ENCODE data around the gene ELL3.
A peak's percentile ranks its signal among the peaks of the same experiment; 100 is the strongest.
"Not testable (repeated sequence)": the region's sequence is repeated elsewhere in the genome, so short reads cannot be mapped to it uniquely, and the experiment has no call there.

The ELL3 gene, protein sequence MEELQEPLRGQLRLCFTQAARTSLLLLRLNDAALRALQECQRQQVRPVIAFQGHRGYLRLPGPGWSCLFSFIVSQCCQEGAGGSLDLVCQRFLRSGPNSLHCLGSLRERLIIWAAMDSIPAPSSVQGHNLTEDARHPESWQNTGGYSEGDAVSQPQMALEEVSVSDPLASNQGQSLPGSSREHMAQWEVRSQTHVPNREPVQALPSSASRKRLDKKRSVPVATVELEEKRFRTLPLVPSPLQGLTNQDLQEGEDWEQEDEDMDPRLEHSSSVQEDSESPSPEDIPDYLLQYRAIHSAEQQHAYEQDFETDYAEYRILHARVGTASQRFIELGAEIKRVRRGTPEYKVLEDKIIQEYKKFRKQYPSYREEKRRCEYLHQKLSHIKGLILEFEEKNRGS

DNA sequence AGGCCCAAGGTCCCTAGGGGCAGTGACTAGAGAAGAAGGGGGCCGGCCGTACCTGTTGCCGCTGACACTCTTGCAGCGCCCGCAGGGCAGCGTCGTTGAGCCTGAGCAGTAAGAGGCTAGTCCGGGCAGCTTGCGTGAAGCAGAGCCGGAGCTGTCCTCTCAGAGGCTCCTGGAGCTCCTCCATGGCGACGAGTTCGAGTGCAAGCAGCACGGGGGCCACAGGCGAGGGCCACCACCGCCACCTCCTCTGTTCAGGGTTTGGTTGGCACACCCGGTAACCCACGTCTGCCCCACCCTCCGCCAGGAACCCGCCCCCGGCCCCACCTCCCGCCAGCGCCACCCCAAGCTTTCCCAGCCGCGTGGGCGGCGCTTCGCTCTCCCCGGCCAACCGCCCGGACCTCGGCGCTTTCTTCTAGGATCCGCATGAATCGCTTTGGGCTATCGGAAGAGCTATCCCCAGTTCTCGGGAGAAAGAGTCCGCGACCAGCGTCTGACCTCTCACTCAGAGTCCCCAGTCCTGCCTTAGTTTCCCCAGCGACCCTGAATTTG lies at the start of gene ELL3:
Gene ELL3 (minus strand): TSS at position 249 of the 549 bp plus-strand sequence. CDS start 65 bp downstream, at position 184.
- DNase-seq, result peak; percentile 33

DNA sequence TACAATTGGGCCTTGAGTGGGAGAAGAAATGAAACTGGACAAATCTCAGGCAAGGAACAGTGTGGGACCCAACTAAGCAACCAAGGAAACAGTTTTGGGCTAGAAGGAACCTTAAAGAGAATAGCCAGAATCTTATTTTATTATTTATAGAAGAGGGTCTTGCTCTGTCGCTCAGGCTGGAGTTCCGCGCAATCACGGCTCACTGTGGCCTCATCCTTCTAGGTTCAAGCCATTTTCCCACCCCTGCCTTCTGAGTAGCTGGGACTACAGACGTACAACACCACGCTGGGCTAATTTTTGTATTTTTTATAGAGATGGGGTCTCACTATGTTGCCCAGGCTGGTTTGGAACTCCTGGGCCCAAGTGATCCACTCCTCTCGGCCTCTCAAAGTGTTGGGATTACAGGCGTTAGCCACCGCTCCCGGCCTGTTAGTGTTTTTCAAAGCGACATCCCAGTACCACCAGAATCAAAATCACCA lies 49.3 kb upstream of the ELL3 start:
- DNase-seq, result no peak

DNA sequence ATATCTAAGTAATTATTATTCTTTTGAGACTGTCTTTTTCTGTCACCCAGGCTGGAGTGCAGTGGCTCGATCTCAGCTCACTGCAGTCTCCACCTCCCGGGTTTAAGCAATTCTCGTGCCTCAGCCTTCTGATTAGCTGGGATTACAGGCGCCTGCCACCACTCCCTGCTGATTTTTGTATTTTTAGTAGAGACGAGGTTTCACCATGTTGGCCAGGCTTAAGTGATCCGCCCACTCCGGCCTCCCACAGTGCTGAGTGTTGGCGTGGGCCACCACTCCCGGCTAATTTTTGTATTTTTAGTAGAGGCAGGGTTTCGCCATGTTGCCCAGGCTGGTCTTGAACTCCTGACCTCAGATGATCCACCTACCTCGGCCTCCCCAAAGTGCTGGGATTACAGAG lies 48.5 kb upstream of the ELL3 start:
- not testable (repeated sequence) for DNase-seq

DNA sequence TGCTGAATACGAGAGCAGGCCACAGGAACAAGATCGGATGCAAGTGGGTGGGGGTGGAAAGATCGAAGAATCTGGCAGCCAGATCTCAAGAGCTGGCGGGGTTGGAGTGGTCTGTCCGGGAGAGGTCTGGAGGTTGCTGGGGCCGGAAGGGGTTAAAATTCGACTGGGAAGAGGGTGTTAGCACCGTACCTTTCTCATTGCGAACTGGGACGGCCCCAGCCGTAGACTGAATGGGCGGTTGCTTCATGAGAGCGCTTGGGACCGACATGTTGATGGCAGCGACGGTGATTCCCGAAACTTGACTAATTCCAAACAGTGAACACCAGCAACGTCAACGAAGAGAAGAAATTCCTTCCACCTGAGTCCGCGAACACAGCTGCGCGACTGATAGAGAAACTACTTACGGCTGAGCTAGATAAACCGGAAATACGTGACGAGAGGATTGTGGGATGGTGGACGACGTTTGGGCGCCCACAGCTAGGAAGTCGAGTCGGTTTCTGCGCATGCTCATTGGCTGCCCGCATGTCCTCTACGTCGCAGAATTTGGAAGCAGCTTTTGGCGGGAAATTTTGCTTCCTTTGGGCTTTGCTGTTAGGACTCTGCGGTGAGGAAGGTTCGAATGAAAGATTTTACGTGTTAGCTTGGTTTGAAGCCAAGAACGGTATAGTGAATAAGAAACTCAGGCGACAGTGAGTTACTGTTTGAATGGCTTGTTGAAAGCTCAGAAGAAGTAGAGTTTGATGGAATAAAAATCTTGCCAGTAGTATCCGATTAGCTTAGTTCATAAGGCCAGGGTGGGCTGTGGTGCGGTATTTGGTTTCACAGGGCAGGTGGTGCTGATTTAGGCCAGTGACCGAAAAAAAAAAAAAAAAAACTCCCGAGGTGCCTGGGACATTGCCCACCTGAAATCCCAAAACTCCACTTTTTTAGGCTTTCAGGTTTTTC lies 47.8 kb upstream of the ELL3 start, which contains the start of gene MFAP1:
Gene MFAP1 (minus strand): TSS at position 389 of the 945 bp plus-strand sequence. CDS start 121 bp downstream, at position 268.
- peak; percentile 71 for DNase-seq

DNA sequence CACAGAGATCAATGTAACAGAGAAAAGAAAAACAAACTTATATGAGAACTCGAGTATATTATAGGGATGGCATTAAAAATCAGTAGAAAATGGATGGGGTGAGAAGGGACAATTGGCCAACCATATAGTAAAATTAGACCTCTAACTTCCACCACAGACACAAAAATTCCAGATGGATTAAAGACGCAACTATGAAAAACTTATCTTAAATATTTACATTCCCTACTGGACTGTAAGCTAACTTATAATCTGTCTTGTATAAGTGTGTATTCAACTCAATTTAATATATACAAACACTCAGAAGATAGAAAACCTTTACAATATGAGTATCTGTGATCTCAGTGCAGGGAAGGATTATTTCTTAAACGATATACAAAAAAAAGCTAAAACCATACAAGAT lies 44.7 kb upstream of the ELL3 start:
- DNase-seq, result no peak

DNA sequence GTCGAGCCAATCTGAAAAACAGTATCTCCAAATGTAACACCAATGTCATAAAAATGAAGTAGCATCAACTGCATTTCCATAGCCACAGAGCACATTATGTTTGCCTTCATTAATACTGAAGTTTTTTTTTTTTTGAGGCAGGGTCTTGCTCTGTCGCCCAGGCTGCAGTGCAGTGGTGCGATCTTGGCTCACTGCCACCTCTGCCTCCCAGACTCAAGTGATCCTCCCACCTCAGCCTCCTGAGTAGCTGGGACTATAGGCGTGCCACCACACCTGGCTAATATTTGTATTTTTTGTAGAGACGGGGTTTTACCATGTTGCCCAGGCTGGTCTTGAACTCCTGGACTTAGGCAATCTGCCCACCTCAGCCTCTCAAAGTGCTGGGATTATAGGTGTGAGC lies 38.3 kb upstream of the ELL3 start:
- not testable (repeated sequence) for DNase-seq

DNA sequence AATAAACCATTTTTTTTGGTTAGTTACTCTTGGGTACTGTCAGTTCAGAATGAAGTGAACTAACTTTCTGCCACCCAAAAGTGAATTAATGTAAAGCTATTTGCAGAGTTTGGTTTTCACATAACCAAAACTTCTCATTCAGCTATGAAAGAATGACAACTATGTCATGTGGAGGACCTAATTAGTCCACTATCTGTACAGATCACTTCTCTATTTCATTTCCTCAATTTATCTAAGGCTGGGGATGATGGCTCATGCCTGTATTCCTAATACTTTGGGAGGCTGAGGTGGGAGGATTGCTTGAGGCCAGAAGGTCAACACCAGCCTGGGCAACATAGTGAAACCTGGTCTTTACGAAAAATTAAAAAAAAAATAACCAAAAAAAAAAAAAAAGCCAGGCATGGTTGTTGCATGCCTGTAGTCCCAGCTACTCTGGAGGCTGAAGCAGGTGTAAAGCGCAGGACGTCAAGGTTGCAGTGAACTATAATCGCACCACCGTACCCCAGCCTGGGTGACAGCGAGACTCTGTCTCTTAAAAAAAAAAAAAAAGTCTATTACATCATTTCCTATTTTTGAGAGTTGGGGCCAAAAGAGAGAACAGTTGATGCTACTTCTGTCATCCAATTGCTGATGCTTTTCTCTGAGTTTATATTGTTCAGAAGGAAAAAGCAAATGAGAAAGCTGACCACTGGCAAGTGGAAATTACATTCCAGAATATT lies 32.4 kb upstream of the ELL3 start:
- DNase-seq, result no peak

DNA sequence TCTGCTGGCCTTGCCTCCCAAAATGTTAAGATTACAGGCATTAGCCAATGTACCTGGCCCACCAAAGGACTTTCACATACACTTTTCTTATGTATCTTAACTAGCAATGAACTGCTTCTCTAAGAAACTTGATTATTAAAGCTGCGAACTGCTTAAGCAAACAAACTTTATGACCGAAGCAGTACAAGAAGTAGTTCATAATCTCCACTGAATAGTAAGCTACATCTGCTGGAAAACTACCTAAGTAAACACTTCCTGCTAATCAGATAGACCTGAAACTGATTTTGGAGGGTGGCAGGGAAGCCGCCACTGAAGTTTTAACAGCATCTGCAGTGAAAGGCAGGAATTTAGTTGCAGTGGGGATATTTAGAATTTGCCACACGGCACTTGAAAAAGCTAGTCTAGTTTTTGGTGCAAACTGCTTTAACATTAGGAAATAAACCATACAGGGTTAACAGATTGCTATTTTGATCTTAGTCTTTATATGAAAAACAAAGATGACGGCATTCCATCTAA lies 31.7 kb upstream of the ELL3 start:
- no peak for DNase-seq

DNA sequence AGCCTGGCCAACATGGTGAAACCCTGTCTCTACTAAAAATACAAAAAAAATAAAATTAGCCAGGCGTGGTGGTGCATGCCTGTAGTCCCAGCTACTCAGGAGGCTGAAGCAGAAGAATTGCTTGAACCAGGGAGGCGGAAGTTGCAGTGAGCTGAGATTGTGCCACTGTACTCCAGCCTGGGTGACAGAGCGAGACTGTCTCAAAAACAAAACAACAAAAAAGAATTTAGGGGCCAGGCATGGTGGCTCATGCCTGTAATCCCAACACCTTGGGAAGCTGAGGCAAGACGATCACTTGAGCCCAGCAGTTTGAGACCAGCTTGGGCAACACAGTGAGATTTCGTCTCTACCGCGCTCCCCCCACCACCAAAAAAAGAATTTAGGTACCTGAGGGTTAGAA lies 25.9 kb upstream of the ELL3 start:
- not testable (repeated sequence) for DNase-seq

DNA sequence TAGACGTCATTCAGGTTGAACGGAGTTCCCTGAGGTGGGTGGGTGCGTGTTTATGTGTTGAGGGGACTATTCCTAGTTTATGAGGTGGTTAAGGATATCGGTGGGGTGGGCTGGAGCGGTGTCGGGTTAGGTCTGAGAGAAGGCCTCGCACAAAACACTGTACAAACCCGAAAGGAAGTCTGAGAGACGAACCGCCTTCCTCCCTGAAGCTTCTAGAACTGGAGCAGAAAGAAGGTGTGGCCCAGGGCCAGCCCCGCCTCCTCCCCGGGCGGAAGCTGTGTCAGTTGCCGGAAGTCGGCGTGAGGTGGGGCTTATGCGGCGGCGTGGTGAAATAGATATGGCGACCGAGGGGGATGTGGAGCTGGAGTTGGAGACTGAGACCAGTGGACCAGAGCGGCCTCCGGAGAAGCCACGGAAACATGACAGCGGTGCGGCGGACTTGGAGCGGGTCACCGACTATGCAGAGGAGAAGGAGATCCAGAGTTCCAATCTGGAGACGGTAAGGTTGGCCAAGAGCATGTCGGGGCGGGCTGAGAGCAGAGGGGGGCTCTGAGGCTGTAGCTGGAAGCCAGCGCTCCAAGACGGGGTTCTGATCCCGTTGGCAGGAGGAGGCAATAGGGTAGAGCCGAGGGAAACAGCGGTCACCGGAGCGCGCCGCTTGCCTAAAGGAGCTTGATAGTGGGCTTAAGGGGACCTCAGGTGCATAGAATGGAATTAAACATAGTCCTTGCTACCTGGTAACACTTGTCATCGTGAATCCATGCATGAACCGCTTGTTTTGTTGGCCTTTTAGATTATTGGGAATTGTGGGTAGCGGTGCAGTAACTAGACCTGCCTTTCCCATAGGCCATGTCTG lies 23.7 kb upstream of the ELL3 start, which contains the start of gene HYPK:
Gene HYPK (plus strand): TSS at position 314 of the 856 bp plus-strand sequence. CDS start 24 bp downstream, at position 338.
- DNase-seq, result peak; percentile 23

DNA sequence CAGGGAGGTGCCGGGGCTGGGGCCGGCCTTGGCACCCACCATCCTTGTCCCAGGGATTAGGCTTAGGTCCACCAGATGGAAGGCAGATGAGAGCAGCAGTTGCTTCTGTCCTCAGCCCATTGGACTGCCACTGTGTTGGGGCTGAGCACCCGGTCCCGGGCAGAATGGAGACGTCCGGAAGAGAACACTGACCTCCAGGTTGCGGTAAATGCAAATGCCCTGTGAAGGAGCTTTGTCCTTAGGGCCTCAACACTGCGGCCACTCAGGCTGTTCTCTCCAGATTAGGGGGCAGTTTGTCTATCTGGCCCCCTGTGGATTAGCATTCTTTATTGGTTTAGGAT lies 23.1 kb upstream of the ELL3 start, which contains the start of gene SERINC4:
Gene SERINC4 (minus strand): TSS at position 276 of the 341 bp plus-strand sequence. CDS start 234 bp downstream, at position 42.
- no peak for DNase-seq

DNA sequence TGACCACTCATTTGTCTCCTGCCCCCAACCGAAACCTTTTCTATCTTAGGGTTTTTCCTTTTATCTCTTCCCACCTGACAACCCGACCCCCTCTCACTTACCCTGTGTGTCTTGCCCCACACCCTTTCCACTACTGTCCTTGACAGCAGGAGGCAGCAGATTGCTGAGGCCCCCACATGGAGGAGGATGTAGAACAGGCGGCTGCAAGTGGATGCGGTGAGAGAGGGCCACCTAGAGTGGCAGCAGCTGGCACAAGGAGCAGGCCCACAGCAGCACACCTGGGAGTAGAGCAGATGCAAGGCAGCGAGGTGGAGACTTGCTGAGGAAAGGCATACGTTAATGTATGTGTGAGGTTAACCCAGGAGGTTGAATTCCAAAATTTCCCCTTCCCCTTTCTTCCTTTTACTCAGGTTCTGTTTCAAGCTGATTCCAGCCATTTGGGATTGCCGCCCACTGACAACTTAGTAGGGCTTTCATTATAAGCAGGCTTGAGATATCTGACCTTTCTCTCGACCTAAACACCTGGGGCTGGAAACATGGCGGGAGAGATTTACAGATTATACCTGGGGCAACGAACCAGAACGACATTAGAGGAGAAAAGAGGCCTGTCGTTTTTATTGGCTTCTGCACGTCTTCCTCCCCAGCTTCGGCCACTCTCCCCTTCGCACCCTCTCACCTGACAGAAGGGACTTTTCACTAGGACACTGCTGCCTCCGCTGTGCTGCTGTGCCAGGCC lies 22.6 kb upstream of the ELL3 start:
- DNase-seq, result no peak

DNA sequence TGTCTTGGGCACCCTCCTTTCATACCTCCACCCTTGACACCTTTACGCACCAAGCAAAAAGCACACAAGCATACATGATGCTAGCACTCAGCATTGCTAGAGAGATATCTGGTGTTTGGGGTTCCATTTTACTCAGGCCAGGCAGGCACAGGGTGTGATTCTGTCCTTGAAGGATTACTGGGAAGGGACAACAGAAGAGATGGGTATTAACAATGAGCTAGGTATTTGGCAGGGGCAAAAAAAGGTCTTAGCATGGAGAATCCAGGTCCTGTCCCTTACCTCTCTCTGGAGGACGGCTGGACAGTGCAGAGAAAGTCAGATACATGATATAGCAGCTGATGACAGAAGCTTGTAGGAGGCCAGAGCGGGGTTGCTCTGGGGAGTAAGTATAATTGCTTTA lies 19.8 kb upstream of the ELL3 start:
- no peak for DNase-seq

DNA sequence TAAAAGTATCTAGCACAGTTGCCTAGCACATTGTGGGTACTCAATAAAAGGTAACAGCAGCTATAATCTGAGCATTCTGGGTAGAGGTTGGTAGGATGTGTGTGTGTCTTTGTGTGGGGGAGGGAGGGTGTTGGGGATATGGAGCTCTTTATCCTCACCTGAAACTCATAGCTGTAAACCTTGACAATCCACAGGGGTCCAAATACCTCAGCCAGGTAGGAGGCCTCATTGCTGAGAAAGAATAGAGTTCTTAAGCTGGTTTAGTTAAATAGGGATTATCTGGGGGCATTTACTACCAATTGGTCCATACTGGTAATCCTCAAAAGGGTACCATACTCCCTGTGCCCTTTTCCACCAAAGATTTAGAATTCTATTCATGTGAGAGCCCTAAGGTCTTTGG lies 19.2 kb upstream of the ELL3 start:
- DNase-seq, result no peak

DNA sequence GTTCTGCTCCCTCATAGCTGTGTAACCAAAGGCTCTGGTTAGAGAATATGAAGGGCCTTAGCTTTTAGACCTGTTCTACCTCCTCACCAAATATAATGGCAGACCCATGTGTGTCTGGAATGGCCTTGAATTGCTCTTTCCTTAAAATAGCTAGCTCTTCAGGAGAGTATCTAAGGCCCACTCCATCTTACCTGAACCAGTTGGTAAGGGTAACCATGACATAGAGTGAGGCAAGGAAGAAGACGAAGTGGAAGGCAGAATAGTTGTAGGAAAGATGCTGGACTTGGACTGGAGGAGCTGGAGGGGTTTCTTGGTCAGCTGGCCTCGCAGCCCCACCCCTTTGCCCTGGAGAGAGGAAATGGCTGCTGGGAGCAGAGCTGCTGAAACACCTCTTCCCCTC lies 18.4 kb upstream of the ELL3 start:
- no peak for DNase-seq

DNA sequence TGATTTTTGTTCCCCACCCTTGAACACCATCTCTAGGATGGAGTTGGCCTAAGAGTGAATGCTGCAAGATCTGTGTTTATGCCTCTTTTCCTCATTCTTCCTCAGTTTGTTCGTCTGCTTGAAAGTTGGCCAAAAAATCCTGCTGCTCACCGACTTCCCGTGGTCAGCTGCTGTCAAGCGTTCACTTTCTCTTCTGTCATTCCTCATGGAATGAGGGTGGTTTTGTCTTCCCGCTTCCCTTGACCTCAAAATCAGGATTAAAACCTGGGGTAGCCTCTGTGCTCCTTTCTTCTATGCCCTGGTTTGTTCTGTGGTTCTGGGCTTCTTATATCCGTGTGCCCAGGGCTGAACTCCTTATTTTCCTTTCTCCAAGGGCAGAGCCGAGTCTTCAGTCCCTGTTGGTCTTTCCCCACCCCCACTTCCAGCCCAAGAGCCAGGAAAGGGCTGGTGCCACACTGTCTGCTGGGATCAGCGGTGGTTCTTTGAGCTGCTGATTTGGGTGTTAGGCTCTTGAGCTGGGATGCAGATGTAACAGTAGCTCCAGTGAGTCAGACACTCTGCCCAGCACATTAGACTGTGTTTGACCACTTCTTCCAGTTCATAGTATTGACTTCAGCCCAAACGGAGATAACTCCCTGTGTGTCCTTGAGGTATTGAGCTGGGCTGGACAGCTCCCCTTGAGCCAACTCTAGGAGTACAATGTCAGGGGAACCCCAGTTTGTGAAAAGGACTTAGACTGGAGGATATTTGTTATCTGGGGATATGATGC lies 17.7 kb upstream of the ELL3 start:
- DNase-seq, result no peak

DNA sequence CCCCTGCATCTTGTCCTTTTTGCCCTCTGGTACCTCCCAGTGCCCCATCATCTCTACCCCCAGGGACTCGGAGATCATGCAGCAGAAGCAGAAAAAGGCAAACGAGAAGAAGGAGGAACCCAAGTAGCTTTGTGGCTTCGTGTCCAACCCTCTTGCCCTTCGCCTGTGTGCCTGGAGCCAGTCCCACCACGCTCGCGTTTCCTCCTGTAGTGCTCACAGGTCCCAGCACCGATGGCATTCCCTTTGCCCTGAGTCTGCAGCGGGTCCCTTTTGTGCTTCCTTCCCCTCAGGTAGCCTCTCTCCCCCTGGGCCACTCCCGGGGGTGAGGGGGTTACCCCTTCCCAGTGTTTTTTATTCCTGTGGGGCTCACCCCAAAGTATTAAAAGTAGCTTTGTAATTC lies 16.9 kb upstream of the ELL3 start:
- no peak for DNase-seq

DNA sequence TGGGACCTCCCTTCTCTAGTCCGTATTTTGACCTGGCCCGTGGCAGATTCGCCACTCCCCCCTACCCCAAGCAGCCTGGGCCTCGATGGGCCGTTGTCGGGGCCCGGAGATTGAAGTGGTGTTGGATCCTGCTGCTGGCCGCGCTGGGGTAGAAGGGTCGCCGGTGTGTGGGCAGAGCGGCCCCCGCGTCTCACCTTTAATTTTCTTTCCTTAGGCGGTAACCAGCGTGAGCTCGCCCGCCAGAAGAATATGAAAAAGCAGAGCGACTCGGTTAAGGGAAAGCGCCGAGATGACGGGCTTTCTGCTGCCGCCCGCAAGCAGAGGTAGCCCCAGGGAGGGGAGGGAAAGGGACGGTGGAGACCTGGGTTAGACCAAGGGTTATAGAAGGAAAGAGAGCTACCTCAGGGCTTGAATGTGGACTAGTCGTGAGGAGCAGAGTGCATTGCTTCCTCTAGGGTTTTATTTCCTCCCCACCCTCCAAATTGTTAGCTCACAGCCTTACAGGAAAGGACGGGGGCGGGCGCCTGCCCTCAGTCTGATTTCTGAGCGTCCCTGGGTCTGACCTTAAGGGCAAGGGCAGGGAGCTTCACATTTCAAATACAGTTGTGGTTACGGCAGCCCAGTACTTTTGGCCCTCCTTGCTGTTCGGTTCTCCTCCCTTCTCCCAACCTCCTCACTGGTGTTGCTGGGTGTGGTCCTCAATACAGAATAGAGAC lies 16.2 kb upstream of the ELL3 start:
- DNase-seq, result no peak
